Fibroblast of villous mesenchyme (primary cell): ENCODE results near the gene EXOC2. TPM values are rescaled to one million over a fixed set of nuclear protein-coding genes. Genes with fewer than 3 reads are reported as not detected.
A peak's percentile ranks its signal among the peaks of the same experiment; 100 is the strongest.

Source experiments
- DNase-seq: peaks from one replicate; pipeline ENCODE4 v3.0.0-alpha.2; 2010; ENCODE audit warnings: low read depth
- H3K4me3 ChIP-seq: 2 replicates; pipeline ENCODE4 v1.5.1; 2011; ENCODE audit warnings: low read depth, mild to moderate bottlenecking, low read length
- CTCF ChIP-seq: IDR thresholded peaks from 2 replicates; pipeline ENCODE4 v1.5.1; 2012; ENCODE audit warnings: low read depth, mild to moderate bottlenecking, low read length; ENCODE audit not compliant: insufficient read depth
- total RNA-seq: library from RNA; depleted of rRNA; stranded (reverse); fragments of >200 nt; gene quantifications from 2 replicates; pipeline ENCODE4 v1.2.3, GENCODE V29; 2012

EXOC2 gene
- total RNA-seq, 1 donor: 29.8 TPM

GRCh38 chr6:656460-657252, 36.3 kb downstream of the EXOC2 start, which contains the start of gene HUS1B:
Gene HUS1B (minus strand): TSS chr6:657100. CDS start chr6:656944, 156 bp downstream.
- H3K4me3 ChIP-seq: no peak within 1 kb of the TSS

GRCh38 chr6:654136-654535, 38.8 kb downstream of the EXOC2 start:
- DNase-seq: no peak
- H3K4me3 ChIP-seq: no peak overlapping the region
- TF ChIP-seq CTCF: no peak

More at GRCh38 chr6:656460-657252, 36.3 kb downstream of the EXOC2 start, which contains the start of gene HUS1B:
- TF ChIP-seq CTCF: no peak
- no peak for DNase-seq

- no peak for TF ChIP-seq CTCF
- H3K4me3 ChIP-seq: no peak overlapping the region
- DNase-seq: no peak
Observed at GRCh38 chr6:652865-653264, 40.1 kb downstream of the EXOC2 start.

- no peak overlapping the region for H3K4me3 ChIP-seq
- TF ChIP-seq CTCF: no peak
- DNase-seq: peak; percentile 70
Observed at GRCh38 chr6:650098-650497, 42.8 kb downstream of the EXOC2 start.

- no peak for TF ChIP-seq CTCF
- no peak for DNase-seq
- no peak overlapping the region for H3K4me3 ChIP-seq
Observed at GRCh38 chr6:642805-643204, 50.1 kb downstream of the EXOC2 start.

- DNase-seq: no peak
- TF ChIP-seq CTCF: no peak
- no peak overlapping the region for H3K4me3 ChIP-seq
Observed at GRCh38 chr6:641225-641985, 51.5 kb downstream of the EXOC2 start.
